WERI-Rb-1 (cell line): Measurements from ENCODE around the gene HOXA5.

Experiments used
- DNase-seq: peaks from one replicate; pipeline ENCODE4 v3.0.0-alpha.2; 2020
- H3K27ac ChIP-seq: fragments of 250-450 bp; sonication (Bioruptor Pico); 2 replicates; pipeline ENCODE4 v1.5.1; 2020; ENCODE audit warnings: mild to moderate bottlenecking, moderate library complexity
- H3K27me3 ChIP-seq: fragments of 250-450 bp; sonication (Bioruptor Pico); 2 replicates; pipeline ENCODE4 v1.5.1; 2021; ENCODE audit warnings: mild to moderate bottlenecking, low read depth, moderate library complexity; ENCODE audit not compliant: insufficient read depth, severe bottlenecking
- H3K36me3 ChIP-seq: fragments of 250-450 bp; sonication (Bioruptor Pico); 2 replicates; pipeline ENCODE4 v1.5.1; 2020; ENCODE audit warnings: mild to moderate bottlenecking, moderate library complexity
- H3K4me3 ChIP-seq: 2 replicates; pipeline ENCODE4 v1.5.1; 2011; ENCODE audit warnings: low read depth, mild to moderate bottlenecking, control low read depth, low read length
- H3K9me3 ChIP-seq: fragments of 250-450 bp; sonication (Bioruptor Pico); 2 replicates; pipeline ENCODE4 v1.5.1; 2021; ENCODE audit warnings: mild to moderate bottlenecking, moderate library complexity; ENCODE audit not compliant: severe bottlenecking
- TF ChIP-seq, protein P1 (sequence below): IDR thresholded peaks from 2 replicates; pipeline ENCODE4 v1.5.1; 2011; ENCODE audit warnings: low read depth, mild to moderate bottlenecking, control low read depth, inconsistent platforms, low read length

HOXA5 gene

DNA sequence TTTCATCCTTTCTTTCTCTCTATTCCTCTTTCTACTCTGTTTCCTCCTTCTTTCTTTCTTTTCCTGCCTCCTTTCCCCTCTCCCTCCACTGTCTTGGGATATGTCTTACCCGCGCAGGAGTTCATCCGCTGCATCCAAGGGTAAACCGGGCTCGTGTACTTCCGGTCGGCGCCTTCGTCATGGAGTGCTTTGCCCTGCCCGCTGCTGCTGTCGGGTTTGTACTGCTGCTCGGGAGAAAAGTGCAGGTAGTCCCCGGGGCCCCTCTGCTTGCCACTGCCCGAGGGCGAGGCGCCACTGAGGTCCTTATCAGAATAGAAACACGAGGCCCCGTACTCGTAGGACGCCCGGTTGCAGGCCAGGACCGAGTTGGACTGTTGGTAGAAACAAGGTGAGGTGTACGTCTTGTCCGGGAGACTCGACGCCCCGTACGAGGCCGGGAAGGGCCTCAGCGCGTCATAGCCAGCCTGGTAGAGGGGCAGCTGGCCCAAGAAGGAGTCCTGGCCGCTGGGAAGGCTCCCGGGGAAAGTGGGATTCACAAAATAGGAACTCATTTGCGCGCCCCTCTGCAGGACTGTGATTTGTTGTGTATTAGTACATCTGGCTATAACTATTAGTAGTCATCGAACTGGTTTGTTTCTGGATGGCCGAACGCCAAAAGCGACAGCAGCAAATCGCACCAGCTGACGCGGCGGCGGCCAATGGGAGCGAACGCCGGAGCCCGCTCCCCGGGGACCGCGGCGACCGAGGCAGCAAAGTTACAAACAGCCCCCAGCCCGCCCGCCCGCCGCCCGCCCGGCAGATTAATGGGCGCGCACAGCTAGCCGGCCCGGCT, 3.9 kb upstream of the HOXA5 start, which contains the start of gene HOXA6:
Gene HOXA6 (minus strand): TSS at position 576 of the 832 bp plus-strand sequence. CDS start 25 bp downstream, at position 551.
- Histone ChIP-seq H3K9me3 (no peaks in the 10 kb centered on the region), H3K27ac (no peak within 1 kb of the TSS), H3K27me3 (peaks cover 59% of the 10 kb centered on the region), H3K4me3 (no peak within 1 kb of the TSS), H3K36me3 (no peaks in the 10 kb centered on the region)
- TF ChIP-seq, protein P1, sequence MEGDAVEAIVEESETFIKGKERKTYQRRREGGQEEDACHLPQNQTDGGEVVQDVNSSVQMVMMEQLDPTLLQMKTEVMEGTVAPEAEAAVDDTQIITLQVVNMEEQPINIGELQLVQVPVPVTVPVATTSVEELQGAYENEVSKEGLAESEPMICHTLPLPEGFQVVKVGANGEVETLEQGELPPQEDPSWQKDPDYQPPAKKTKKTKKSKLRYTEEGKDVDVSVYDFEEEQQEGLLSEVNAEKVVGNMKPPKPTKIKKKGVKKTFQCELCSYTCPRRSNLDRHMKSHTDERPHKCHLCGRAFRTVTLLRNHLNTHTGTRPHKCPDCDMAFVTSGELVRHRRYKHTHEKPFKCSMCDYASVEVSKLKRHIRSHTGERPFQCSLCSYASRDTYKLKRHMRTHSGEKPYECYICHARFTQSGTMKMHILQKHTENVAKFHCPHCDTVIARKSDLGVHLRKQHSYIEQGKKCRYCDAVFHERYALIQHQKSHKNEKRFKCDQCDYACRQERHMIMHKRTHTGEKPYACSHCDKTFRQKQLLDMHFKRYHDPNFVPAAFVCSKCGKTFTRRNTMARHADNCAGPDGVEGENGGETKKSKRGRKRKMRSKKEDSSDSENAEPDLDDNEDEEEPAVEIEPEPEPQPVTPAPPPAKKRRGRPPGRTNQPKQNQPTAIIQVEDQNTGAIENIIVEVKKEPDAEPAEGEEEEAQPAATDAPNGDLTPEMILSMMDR: no peak
- DNase-seq: peak; percentile 5

- Histone ChIP-seq H3K36me3 (no peaks in the 10 kb centered on the region), H3K4me3 (no peak overlapping the region), H3K9me3 (no peaks in the 10 kb centered on the region), H3K27ac (no peak overlapping the region), H3K27me3 (peaks cover 58% of the 10 kb centered on the region)
- DNase-seq: no peak
- TF ChIP-seq, protein P1: no peak
Measured at GRCh38 chr7:27146491-27147198, 3.2 kb upstream of the HOXA5 start.

GRCh38 chr7:27145914-27146412, 2.5 kb upstream of the HOXA5 start:
- DNase-seq: no peak
- Histone ChIP-seq H3K9me3 (no peaks in the 10 kb centered on the region), H3K36me3 (no peaks in the 10 kb centered on the region), H3K4me3 (no peak overlapping the region), H3K27me3 (peaks cover 51% of the 10 kb centered on the region), H3K27ac (no peak overlapping the region)
- TF ChIP-seq, protein P1: no peak

DNA sequence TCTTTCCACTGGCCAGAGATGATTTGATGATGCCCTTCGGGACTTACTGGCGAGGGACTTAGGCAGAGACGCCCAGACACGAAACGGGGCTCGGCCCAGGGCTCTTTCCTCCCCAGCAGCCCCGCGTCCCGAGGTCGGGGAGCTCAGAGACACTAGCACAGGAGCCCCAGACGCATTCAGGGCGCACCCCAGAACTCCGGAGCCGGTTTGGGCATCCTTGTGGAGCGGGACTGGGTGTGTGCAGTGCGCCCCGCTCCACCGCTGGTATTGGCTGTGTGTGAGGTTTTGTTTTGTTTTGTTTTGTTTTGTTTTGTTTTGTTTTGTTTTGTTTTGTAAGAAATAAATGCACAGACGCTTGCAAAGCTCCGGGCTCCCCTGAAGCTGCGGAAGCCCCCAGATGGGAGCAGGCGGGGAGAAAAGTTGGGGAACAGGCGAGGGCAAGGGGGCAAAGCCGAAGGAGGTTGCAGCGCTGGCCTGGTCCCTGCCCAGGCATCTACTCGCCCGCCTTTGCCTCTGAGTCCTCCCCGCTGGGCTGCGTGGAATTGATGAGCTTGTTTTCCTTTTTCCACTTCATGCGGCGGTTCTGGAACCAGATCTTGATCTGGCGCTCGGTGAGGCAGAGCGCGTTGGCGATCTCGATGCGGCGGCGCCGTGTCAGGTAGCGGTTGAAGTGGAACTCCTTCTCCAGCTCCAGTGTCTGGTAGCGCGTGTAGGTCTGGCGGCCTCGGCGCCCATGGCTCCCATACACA, 1.9 kb upstream of the HOXA5 start:
- Histone ChIP-seq H3K9me3 (no peaks in the 10 kb centered on the region), H3K27me3 (peaks cover 48% of the 10 kb centered on the region), H3K27ac (no peak overlapping the region), H3K4me3 (no peak overlapping the region), H3K36me3 (no peaks in the 10 kb centered on the region)
- TF ChIP-seq, protein P1: no peak
- DNase-seq: no peak

DNA sequence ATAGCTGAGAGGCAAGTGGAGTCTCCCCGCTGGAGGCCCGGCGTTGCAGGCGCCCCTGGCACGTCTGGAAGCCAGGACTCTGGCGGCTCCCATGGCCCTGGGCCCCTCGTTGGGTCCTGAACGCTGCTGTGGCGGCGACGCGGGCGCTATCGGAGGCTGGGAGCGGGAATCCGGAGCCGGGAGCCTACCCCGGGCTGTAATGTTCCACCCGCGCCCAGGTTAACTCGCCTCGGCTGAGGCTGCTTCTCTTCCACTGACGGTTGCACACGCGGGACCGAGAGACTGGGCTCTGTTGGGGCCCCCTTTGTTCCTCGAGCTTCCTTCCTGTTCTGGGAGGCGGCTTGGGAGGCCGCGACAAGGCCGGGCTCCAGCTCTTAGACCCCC, 1.3 kb upstream of the HOXA5 start:
- Histone ChIP-seq H3K27me3 (peaks cover 48% of the 10 kb centered on the region), H3K4me3 (no peak overlapping the region), H3K27ac (no peak overlapping the region), H3K36me3 (no peaks in the 10 kb centered on the region), H3K9me3 (no peaks in the 10 kb centered on the region)
- no peak for DNase-seq
- TF ChIP-seq, protein P1: no peak
